Measurements from ENCODE around the gene PIAS3. TPM values are rescaled to one million over a fixed set of nuclear protein-coding genes. Genes with fewer than 3 reads are reported as not detected.

PIAS3 gene
- total and polyA plus RNA-seq, 4 donors = 1.7 to 6.3 (median 4.0) TPM

DNA sequence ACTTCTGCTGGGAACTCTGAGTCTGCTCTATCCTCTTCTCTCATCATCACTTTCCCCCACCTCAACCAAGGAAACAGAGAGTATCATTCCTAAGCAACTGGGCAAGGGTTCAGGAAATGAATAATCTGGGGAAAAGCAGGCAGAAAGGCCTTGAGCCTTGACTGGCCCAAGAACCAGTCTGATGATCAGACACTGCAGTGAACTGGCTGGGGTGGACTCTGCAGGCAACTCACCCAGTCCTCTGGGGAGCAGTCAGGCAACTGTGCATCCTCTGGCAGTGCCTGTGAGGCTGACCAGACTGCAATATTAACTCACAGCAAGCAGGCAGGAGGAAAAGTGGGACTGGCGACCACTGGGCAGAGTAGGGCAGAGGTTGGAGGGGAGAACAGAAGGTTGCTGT is 25.8 kb upstream of the PIAS3 start:
- WGBS = 84% methylated on average over 1 of the region's 1 CpG
- H3K4me3 ChIP-seq (ENCODE audit: low read depth in 1 of 3, low read length in 3 of 3) = no peak overlapping the region

DNA sequence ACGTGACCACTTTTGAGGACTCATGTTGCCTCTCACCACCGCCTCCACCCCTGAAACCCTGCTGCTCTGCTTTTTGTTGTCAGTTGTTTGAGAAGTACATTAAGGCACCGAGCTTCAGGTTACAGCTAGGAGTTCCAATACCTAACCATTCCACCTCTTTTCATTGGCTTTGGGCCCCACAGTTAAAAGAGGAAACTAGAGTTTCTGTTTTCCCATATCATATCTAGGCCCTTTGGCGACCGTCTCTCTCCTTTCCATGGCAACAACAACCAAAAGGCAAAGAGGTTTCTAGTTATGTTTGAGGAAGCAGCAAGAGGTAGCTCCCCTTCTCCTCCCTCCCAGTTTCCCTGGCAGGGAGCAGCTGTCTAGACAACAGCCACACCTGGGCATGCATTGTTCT is 20.9 kb upstream of the PIAS3 start:
- TF ChIP-seq YY1 (IDR thresholded peaks at IDR 0.05) = no peak

More for the DNA sequence above, 25.8 kb upstream of the PIAS3 start:
- H3K4me1 ChIP-seq (ENCODE audit: control insufficient read depth in 4 of 4, insufficient read depth in 4 of 4, low read length in 3 of 4) = peaks cover 0 to 13% (median 6%) of the 10 kb centered on the region in 4 donors
- DNase-seq (ENCODE audit: low spot score) = no peak
- TF ChIP-seq, protein P1, sequence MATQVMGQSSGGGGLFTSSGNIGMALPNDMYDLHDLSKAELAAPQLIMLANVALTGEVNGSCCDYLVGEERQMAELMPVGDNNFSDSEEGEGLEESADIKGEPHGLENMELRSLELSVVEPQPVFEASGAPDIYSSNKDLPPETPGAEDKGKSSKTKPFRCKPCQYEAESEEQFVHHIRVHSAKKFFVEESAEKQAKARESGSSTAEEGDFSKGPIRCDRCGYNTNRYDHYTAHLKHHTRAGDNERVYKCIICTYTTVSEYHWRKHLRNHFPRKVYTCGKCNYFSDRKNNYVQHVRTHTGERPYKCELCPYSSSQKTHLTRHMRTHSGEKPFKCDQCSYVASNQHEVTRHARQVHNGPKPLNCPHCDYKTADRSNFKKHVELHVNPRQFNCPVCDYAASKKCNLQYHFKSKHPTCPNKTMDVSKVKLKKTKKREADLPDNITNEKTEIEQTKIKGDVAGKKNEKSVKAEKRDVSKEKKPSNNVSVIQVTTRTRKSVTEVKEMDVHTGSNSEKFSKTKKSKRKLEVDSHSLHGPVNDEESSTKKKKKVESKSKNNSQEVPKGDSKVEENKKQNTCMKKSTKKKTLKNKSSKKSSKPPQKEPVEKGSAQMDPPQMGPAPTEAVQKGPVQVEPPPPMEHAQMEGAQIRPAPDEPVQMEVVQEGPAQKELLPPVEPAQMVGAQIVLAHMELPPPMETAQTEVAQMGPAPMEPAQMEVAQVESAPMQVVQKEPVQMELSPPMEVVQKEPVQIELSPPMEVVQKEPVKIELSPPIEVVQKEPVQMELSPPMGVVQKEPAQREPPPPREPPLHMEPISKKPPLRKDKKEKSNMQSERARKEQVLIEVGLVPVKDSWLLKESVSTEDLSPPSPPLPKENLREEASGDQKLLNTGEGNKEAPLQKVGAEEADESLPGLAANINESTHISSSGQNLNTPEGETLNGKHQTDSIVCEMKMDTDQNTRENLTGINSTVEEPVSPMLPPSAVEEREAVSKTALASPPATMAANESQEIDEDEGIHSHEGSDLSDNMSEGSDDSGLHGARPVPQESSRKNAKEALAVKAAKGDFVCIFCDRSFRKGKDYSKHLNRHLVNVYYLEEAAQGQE (IDR thresholded peaks at IDR 0.05) = no peak
- no peak for TF ChIP-seq FOXA2 (IDR thresholded peaks at IDR 0.05)
- TF ChIP-seq SP1 (IDR thresholded peaks at IDR 0.05) = no peak
- TF ChIP-seq FOXA1 (IDR thresholded peaks at IDR 0.05) = no peak
- no peak for TF ChIP-seq HNF4A (conservative IDR thresholded peaks at IDR 0.05)
- TF ChIP-seq, protein P2, sequence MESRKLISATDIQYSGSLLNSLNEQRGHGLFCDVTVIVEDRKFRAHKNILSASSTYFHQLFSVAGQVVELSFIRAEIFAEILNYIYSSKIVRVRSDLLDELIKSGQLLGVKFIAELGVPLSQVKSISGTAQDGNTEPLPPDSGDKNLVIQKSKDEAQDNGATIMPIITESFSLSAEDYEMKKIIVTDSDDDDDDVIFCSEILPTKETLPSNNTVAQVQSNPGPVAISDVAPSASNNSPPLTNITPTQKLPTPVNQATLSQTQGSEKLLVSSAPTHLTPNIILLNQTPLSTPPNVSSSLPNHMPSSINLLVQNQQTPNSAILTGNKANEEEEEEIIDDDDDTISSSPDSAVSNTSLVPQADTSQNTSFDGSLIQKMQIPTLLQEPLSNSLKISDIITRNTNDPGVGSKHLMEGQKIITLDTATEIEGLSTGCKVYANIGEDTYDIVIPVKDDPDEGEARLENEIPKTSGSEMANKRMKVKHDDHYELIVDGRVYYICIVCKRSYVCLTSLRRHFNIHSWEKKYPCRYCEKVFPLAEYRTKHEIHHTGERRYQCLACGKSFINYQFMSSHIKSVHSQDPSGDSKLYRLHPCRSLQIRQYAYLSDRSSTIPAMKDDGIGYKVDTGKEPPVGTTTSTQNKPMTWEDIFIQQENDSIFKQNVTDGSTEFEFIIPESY (IDR thresholded peaks at IDR 0.05) = no peak
- TF ChIP-seq TAF1 (conservative IDR thresholded peaks at IDR 0.05) = no peak
- no peak for TF ChIP-seq HNF4G (IDR thresholded peaks at IDR 0.05)
- TF ChIP-seq NR2F2 (IDR thresholded peaks at IDR 0.05) = no peak
- no peaks in the 10 kb centered on the region for H3K9me3 ChIP-seq (ENCODE audit: control insufficient read depth in 4 of 4, low read length in 3 of 4)
- H3K9ac ChIP-seq (ENCODE audit: low read depth in 1 of 2, low read length in 2 of 2) = no peak overlapping the region
- no peaks in the 10 kb centered on the region for H3K36me3 ChIP-seq (ENCODE audit: control insufficient read depth in 4 of 4, insufficient read depth in 3 of 4, low read depth in 1 of 4, low read length in 3 of 4)
- H3K27me3 ChIP-seq (ENCODE audit: control insufficient read depth in 4 of 4, insufficient read depth in 4 of 4, low read length in 3 of 4) = no peaks in the 10 kb centered on the region
- no peak overlapping the region for H3K27ac ChIP-seq (ENCODE audit: low read depth in 1 of 2, low read length in 2 of 2)

DNA sequence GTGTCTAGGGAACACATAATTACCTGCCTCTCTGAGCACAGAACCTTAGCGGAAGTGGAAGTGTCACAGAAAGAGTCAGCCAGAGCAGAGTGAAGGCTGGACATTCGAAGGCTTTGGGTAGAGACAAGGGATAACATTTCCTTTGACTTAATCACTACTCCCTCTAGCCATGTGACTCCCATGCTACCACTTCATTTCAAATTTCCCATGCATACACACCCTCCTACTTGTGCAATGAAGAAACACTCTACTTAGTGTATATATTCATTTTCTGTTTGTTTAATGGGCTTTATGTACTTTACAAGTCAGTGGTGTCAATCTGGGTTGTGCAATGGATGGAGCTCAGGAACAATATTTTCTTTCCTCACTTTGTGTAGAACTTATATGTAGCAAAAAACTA is 19.8 kb upstream of the PIAS3 start:
- H3K9ac ChIP-seq (ENCODE audit: low read depth in 1 of 2, low read length in 2 of 2) = no peak overlapping the region
- no peaks in the 10 kb centered on the region for H3K4me1 ChIP-seq (ENCODE audit: control insufficient read depth in 4 of 4, insufficient read depth in 4 of 4, low read length in 3 of 4)
- WGBS = 92% methylated on average over 2 of the region's 2 CpGs
- H3K9me3 ChIP-seq (ENCODE audit: control insufficient read depth in 4 of 4, low read length in 3 of 4) = no peaks in the 10 kb centered on the region
- H3K36me3 ChIP-seq (ENCODE audit: control insufficient read depth in 4 of 4, insufficient read depth in 3 of 4, low read depth in 1 of 4, low read length in 3 of 4) = no peaks in the 10 kb centered on the region
- H3K27ac ChIP-seq (ENCODE audit: low read depth in 1 of 2, low read length in 2 of 2) = no peak overlapping the region
- H3K27me3 ChIP-seq (ENCODE audit: control insufficient read depth in 4 of 4, insufficient read depth in 4 of 4, low read length in 3 of 4) = peaks cover 0 to 5% (median 0%) of the 10 kb centered on the region in 4 donors
- no peak overlapping the region for H3K4me3 ChIP-seq (ENCODE audit: low read depth in 1 of 3, low read length in 3 of 3)
- DNase-seq (ENCODE audit: low spot score) = no peak
- TF ChIP-seq, protein P2 (IDR thresholded peaks at IDR 0.05) = no peak
- TF ChIP-seq RXRA (IDR thresholded peaks at IDR 0.05) = no peak
- TF ChIP-seq, protein P3, sequence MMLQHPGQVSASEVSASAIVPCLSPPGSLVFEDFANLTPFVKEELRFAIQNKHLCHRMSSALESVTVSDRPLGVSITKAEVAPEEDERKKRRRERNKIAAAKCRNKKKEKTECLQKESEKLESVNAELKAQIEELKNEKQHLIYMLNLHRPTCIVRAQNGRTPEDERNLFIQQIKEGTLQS (IDR thresholded peaks at IDR 0.05) = no peak
- TF ChIP-seq, protein P4, sequence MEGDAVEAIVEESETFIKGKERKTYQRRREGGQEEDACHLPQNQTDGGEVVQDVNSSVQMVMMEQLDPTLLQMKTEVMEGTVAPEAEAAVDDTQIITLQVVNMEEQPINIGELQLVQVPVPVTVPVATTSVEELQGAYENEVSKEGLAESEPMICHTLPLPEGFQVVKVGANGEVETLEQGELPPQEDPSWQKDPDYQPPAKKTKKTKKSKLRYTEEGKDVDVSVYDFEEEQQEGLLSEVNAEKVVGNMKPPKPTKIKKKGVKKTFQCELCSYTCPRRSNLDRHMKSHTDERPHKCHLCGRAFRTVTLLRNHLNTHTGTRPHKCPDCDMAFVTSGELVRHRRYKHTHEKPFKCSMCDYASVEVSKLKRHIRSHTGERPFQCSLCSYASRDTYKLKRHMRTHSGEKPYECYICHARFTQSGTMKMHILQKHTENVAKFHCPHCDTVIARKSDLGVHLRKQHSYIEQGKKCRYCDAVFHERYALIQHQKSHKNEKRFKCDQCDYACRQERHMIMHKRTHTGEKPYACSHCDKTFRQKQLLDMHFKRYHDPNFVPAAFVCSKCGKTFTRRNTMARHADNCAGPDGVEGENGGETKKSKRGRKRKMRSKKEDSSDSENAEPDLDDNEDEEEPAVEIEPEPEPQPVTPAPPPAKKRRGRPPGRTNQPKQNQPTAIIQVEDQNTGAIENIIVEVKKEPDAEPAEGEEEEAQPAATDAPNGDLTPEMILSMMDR (IDR thresholded peaks at IDR 0.05; ENCODE audit: low read depth, low read length, missing input control) = no peak
- TF ChIP-seq JUND (IDR thresholded peaks at IDR 0.05) = no peak
- TF ChIP-seq, protein P5, sequence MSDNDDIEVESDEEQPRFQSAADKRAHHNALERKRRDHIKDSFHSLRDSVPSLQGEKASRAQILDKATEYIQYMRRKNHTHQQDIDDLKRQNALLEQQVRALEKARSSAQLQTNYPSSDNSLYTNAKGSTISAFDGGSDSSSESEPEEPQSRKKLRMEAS (IDR thresholded peaks at IDR 0.05) = no peak
- no peak for TF ChIP-seq FOXA1 (IDR thresholded peaks at IDR 0.05)
- TF ChIP-seq NR2F2 (IDR thresholded peaks at IDR 0.05) = no peak
- no peak for TF ChIP-seq HNF4A (conservative IDR thresholded peaks at IDR 0.05)
- no peak for TF ChIP-seq GABPA (IDR thresholded peaks at IDR 0.05 in 1 of 2, conservative IDR thresholded peaks at IDR 0.05 in 1 of 2)
- no peak for TF ChIP-seq FOXA2 (IDR thresholded peaks at IDR 0.05)
- TF ChIP-seq EGR1 (IDR thresholded peaks at IDR 0.05; ENCODE audit: low read depth in 2 of 2) = no peak
- no peak for TF ChIP-seq SP1 (IDR thresholded peaks at IDR 0.05)
- TF ChIP-seq HNF4G (IDR thresholded peaks at IDR 0.05) = no peak
- no peak for TF ChIP-seq RAD21 (IDR thresholded peaks at IDR 0.05)
- no peak for TF ChIP-seq YY1 (IDR thresholded peaks at IDR 0.05)

More for the DNA sequence above, 20.9 kb upstream of the PIAS3 start:
- no peaks in the 10 kb centered on the region for H3K9me3 ChIP-seq (ENCODE audit: control insufficient read depth in 4 of 4, low read length in 3 of 4)
- peaks cover 0 to 5% (median 0%) of the 10 kb centered on the region in 4 donors for H3K27me3 ChIP-seq (ENCODE audit: control insufficient read depth in 4 of 4, insufficient read depth in 4 of 4, low read length in 3 of 4)
- H3K27ac ChIP-seq (ENCODE audit: low read depth in 1 of 2, low read length in 2 of 2) = no peak overlapping the region
- DNase-seq (ENCODE audit: low spot score) = no peak
- H3K4me1 ChIP-seq (ENCODE audit: control insufficient read depth in 4 of 4, insufficient read depth in 4 of 4, low read length in 3 of 4) = no peaks in the 10 kb centered on the region
- no peaks in the 10 kb centered on the region for H3K36me3 ChIP-seq (ENCODE audit: control insufficient read depth in 4 of 4, insufficient read depth in 3 of 4, low read depth in 1 of 4, low read length in 3 of 4)
- no peak overlapping the region for H3K4me3 ChIP-seq (ENCODE audit: low read depth in 1 of 3, low read length in 3 of 3)
- 81% methylated on average over 5 of the region's 5 CpGs for WGBS
- no peak overlapping the region for H3K9ac ChIP-seq (ENCODE audit: low read depth in 1 of 2, low read length in 2 of 2)
